NCI-H510A (cell line): ENCODE measurements around the gene SNX10.

Experiments used
- DNase-seq: peaks from one replicate; lab custom pipeline; 2025; lab: John Stamatoyannopoulos, UW

Gene SNX10

DNA sequence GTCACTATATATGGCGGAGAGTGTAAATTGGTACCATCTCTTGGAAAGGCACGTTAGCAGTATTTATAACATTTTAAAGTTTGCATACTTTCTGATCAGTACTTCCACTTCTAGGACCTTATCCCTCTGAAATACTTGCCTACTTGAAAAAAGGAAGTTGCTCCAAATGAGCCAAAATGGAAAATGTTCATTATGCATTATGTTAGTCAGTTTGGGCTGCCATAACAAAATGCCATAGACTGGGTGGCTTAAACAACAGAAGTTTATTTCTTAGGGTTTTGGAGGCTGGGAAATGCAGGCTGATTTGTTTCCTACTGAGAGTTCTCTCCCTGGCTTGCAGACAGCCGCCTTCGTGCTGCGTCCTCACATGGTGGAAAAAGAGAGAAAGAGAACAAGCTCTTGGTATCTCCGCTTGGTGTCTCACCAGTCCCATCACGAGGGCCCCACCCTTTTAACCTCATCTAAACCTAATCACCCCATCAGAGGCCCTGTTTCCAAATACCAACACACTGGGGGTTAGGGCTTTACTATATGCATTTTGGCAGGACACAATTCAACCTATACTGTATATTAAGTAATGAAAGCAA is 6.9 kb downstream of the SNX10 start:
- no peak for DNase-seq

DNA sequence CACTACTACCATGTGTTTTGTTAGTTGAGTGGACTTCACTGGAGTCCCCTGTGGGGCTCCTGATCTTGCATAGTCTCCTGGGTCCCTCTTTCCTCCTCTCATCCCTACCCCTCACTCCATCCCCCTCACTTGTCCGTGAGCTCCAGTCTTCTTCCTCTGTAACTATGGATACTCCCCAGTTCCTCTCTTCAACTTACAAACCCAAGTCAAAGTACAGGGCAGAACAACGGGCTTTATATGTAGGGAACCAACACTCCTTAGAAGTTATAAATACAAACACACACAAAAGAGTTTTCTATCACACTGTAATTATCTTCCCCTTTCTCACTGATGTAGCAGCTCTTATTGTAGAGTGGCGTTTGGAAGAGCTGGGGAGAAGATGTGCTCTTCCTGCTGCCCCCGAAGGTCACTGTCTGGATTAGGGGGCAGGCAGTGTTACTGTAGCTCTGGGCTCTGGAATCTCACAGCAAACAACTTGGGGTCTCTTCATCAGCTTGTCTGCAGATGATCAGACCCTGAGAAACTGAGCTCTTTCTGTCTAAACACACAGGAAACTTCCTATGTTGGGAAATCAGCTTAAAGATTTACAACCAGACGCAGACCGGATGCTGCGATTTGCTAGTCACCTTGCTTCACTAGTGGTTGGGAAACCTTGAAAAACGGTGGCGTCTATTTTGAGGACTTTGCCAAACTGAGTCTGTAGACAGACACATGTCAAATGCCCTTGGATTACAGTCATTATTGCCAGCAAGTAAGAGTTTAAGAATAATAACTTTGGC is 13.6 kb downstream of the SNX10 start:
- no peak for DNase-seq

DNA sequence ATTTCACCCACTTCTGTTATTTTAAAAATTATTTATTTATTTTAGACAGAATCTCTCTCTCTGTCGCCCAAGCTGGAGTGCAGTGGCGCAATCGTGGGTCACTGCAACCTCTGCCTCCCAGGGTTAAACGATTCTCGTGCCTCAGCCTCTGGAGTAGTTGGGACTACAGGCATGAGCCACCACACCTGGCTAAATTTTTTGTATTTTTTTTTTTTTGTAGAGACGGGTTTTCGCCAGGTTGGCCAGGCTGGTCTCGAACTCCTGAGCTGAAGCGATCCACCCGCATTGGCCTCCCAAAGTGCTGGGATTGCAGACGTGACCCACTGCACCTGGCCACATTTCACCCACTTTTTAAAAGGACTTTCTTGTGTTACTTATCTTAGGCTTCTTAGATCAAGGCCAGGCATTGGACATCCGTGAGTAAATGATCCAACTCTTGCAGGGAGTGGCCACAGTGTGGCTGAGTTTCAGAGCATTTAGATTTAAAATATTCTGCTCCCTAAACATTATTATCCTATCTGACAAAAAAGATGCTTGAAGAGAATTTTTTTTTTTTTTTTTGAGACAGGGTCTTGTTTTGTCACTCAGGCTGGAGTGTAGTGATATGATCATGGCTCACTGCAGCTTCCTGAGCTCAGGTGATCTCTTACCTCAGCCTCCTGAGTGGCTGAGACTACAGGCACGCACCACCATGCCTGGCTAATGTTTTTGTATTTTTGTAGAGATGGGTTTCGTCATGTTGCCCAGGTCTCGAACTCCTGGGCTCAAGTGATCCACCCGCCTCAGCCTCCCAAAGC is 14.4 kb downstream of the SNX10 start:
- no peak for DNase-seq

DNA sequence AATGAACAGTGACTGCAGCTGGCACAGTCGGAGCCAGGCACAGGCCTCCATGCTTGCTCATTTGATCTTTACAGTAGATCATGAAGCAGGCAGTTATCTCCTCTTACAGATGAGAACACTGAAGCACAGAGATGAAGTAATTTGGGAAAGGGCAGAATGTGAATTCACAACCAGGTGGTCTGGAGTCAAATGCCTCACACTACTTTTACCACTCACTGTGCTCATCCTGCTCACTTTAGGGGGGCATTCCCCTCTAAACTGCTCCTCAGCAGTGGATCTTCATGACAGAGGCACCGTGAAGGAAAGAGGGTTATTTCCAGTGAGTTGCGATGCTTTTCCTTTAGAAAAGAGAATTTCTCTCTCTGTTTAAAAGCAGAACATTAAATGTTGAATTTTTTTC is 15.1 kb downstream of the SNX10 start:
- no peak for DNase-seq

DNA sequence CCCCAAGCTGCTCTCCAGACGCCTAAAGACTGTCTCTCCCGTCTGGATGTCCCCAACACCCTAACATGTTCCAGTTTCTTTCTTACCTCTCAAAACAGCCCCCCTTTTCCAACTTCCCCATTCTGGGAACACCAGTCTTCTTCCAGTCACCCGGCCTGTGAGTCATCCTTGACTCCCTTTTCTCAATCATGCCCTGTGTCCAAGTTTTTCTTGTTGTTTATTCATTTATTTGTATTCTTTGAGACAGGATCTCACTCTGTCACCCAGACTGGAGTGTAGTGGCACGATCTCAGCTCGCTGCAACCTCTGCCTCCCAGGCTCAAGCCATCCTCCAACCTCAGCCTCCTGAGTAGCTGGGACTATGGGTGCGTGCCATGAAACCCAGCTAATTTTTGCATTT is 15.6 kb downstream of the SNX10 start:
- DNase-seq: no peak

DNA sequence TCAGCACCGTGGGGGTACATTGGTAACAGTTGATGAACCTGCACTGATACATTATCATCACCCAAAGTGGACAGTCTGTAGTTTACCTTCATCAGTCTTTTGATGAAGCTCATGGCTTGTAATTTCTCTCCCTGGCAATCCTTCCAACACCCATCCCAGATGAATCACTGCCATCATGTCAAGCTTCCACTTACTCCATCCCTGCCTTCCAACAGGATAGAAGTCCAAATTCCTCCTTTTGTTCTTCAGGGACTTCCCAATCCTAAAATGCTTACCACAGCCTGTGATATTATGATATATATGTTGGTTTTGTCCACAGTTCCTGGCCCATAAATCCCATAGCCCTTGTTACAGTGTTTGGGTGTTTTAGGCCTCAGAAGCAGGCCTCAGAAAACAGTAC is 16.1 kb downstream of the SNX10 start:
- DNase-seq: no peak

DNA sequence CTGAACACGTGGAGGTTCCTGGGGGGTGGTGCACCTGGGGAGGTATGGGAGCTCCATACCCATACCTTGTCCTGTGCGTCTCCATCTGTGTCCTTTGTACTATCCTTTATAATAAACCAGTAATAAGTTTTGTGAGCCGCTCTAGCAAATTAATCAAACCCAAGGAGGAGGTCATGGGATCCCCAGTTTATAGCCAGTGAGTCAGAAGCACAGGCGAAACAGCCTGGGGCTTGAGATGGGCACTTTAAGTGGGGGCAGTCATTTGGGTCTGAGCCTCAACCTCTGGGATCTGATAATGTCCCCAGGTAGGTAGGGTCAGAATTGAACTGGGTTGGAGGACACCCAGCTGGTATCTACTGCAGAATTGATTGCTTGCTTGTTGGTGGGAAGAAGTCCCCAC is 16.9 kb downstream of the SNX10 start:
- DNase-seq: no peak

DNA sequence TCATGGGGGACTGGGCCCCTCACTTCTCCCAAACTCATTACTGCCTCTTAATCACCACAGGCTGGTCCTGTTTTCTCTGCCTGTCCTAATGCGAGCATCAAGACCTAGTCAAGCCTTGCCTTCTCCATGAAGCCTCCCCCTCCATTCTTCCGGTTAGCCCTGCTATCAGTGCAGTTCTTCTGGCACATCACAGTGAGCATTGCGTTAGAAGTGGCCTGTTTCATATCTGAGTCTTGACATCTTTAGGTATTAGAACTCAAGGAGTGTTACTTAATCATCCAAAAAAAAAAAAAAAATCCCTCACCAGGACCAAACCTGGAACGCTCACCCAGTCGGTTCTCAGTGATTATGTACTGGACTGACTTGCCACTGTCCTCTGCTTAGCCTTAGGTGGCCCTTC is 17.4 kb downstream of the SNX10 start:
- no peak for DNase-seq

DNA sequence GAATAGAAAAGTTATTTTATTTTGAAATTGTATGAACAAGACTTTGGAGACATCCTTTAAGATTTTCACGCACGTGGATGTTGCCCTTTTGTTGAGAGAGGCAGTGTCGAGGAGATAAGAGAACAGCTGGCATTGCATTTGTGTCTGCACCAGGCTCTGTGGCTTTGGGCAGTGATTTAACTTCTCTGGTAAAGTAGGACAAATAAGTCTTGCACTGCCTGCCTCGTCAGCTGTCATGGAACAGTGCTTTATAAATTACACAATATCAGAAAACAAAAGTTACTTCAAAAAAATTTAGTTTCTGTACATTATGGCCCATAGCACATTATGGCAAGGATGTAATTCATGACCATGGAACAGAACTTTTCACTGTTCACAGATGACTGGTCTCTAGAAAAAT is 20.1 kb downstream of the SNX10 start:
- no peak for DNase-seq

DNA sequence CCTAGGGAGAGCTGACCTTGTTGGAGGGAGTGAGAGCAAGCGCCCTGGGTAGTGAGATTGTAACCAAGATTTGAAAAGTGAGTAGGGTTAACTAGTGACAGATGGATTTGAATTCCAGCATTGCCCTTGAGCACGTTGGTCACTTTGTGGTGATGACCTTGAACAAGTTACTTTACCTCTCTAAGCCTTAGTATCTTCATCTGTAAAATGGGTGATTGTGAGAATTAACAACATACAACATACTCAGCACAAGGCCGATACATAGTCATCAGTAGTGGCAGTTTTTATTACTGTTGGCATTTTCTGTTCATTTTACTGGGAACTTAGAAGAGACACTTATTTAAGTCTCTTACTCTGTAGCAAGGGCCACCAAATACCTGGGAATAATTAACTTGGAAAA is 25.5 kb downstream of the SNX10 start:
- DNase-seq: no peak

DNA sequence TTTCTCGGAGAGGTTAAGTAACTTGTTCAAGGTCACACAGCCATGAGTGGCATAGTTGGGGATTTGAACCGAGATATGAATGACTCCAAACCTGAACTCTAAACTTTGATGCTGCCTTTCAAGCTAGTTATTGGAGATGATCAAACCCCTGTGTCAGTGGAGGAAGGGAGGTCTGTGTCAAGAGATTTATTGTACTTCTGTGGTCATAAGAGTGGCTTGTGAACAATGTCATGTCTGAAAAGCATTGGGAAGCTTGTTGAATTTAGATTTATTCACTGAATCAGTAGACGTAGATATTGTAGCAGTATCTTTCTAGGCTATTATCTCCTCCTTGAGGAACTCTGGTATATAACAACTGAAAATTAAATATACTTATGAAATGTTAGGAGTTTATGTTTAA is 27.3 kb downstream of the SNX10 start:
- no peak for DNase-seq

DNA sequence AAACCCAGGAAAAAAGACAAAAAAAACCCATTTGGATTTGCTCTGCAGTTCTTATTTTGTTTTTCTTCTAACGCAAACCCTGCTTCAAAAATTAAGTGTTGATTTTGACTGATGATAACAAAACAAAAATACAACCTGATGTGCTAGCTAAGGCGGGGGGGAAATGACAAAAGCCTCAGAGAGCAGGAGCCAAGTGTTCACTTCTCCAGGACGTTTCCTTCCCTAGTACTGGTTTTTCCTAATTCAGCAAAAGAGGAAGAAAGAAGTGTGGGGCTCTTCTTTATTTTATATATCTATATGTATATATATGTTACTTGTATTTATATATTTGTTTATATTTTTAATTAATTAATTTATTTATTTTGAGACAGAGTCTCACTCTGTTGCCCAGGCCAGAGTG is 28.0 kb downstream of the SNX10 start:
- DNase-seq: no peak

DNA sequence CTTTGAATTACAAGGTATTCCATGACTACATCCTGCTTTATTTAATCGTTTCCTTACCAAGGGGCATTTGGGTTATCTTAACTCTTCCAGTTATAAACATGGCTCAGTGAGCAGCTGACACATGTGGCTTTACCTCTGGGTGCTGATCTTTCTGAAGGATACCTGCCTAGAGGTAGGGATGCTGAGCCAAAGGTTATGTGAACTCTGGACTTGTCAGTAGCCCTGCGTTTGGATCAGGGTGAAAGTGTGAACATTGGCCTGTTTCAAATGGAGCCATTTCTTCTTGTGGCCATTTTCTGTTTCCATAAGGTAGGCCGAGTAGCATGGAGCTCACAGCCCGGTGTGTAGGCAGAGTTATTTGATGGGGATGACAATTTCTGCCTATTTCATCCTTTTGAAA is 29.2 kb downstream of the SNX10 start:
- DNase-seq: no peak

DNA sequence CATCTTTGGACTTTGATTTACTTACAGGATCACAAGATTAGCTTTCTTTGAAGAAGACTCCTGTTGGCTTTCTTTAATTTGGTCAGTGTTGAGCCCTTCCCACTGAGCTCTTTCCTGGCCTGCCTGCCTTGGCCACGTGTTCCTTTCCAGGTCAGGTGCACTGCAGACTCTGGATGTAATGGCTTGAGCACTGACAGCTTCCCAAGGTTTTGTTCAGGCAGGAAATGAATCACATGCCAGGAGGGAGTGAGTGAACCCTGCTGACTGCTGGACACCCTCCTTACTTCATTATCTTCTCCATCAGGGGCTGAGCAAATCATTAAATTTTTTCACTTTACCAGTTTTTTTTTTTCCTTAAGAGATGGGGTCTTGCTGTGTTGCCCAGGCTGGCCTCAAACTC is 29.8 kb downstream of the SNX10 start:
- DNase-seq: no peak

DNA sequence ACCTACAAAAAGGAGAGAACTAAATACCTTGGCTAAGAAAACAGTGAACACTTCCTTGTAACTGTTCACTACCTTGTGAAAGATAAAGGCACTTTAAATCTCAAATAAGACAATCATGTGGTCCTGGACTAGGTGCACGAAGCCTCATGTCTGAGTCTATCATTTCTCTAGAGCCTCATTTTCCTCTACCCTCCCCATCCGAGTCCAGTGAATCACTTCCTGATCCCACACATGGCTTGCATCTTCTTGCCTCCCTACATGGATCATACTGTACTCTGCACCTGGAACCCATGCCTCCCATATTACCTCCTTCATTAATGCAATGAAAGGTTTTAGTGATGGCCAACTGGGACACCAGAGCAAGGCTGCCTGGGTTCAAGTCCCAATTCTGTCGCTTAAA is 34.5 kb downstream of the SNX10 start:
- no peak for DNase-seq

DNA sequence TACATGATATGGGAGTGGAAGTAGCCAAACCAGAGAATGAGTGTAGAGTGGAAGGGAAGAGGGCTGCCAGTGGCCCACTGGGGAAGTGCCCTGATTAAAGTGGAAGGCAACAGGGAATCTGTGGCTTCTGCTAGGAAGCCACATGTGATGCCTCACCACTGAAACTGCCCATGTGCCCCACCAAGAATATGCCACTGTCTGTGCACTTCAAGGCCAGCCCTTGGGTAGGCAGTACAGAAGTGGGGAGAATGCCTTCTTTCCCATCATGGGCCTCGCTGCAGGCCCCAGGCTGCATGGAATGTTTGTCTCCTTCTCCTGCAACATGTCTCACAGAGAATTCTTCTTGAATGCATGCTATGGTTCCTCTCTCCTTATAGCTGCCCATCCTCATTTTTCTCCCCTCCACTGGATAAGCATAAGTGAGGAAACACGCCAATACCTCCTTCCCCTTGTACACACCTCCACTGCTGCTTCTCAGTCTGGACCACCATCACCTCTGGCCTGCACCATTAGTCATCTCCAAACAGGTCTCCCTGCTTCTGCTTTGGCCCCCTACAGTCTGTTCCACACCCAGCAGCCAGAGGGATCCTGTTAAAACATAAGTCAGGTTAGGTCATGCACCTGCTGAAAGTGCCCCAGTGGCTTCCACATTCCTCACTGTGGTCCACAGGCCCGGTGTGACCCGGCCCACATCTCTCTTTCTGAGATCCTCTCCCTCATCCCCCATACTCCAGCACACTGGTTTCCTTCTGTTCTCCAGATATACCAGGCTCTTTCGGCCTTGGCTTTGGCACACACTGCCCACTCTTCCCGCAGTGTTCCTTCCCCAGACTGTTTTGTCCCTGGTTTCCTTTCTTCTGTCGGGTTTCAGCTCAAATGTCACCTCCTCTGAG is 37.1 kb downstream of the SNX10 start:
- no peak for DNase-seq

DNA sequence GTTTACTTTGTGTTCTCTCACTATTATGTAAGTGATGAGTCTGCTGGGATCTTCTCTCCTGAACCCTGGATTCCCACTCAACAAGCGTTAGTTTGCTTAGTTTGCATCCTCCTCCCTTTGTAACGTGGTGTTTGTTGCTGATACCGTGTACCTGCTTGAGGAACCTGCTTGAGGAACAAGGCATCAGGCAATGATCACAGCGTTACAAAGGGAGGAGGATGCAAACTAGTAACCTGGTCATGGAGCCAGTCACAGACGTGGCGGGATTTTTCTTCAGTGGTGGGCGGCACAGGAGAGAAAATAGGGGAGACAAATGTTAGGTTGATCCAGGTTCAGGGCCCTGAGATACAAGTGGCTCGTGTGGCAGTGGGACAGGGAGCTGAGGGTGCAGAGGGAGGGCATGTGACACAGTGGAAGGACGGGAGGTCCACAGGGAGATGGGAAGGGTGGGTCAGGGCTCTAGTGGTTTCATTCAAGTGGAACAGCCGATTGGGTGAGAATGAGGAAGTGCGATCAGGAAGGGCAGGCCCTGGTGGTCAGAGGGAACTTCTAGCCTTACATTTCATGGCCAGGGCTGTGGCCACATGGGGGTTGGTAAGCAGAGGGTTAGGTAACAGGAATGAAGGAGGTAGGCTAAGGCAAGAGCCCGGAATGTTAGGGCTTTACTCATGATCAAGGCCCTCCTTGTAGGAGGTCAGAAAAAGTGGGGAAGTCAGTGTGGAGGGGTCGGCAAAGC is 38.0 kb downstream of the SNX10 start:
- DNase-seq: no peak

DNA sequence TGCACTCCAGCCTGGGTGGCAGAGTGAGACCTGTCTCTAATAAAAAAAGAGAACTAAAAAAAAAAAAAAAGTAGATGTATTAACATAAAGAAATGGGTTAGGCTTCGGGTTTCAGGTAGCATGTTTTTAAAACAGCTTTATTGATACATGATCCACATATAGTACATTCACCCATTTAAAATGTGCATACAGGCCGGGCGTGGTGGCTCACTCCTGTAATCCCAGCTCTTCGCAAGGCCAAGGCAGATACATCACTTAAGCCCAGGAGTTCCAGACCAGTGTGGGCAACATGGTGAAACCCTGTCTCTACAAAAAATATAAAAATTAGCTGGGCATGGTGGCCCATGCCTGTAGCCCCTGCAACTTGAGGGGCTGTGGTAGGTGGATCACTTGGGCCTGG is 39.5 kb downstream of the SNX10 start:
- DNase-seq: no peak

DNA sequence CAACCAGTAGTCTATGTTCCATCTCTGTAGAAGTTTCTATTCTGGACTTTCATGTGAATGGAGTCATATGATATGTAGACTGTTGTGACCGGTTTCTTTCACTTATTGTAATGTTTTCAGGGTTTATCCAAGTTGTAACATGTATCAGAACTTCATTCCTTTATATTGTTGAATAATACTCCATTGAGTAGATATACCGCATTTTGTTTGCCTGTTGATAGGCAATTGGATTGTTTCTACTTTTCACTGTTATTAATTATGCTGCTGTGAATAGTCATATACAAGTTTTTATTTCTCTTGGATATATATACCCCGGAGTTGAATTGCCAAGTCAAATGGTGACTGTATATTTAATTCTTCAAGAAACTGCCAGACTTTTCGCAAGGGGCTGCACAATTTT is 40.1 kb downstream of the SNX10 start:
- DNase-seq: no peak

DNA sequence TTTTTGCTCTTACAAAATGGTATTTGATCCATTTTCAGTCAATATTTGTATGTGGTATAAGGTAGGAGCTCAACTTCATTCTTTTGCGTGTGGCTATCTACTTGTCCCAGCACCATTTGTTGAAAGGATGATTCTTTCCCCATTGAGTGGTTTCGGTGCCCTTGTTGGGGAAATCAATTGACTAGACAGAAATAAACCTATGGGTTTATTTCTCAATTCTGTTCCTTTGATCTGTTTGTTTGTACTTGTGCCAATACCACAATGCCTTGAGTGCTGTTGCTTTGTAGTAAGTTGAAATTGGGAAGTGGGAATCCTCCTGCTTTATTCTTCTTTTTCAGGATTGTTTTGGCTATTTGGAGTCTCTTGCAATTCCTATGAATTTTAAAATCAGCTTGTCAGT is 41.0 kb downstream of the SNX10 start:
- DNase-seq: no peak

DNA sequence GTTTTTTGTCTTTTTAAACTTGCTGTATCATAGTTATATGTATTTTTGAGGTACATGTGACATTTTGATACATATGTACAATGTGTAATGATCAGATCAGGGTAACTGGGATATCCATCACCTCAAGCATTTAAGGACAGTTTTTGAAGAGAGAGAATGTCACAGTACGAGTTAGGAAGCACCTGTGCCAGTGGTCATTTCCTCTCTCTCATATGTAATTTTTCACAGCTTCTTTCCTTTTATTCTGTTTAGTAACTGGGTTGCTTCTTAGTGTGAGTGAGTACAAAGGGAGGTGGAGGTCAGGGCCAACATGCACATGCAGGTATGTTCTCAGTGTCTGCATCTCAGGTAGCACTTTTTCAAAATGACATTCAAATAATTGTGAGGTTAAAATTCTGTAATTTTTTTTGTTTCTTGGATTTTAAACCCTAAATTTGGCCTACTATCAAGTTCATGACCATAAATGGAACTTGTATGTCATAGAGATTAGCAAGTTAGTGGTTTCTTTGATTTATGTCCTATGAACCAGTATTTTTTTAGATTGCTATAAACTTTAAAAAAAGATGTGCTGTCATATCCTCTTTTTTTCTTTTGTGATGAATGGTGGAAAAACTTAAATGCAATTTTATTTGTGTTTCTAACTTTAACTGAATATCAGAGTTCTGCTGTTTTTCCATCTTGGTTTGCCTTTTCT is 42.7 kb downstream of the SNX10 start:
- no peak for DNase-seq
